Umbilical cord (tissue), 2 donors: ENCODE data around the gene MFSD6L. TPM values are rescaled to one million over a fixed set of nuclear protein-coding genes. Genes with fewer than 3 reads are reported as not detected.

Experiments used
- DNase-seq: peaks from one replicate; pipeline ENCODE4 v3.0.0-alpha.2; 2015; ENCODE audit warnings: low spot score
- total RNA-seq: library from RNA; depleted of rRNA; stranded (reverse); fragments of >200 nt; gene quantifications from one replicate; pipeline ENCODE4 v1.2.3, GENCODE V29; 2014; ENCODE audit warnings: low replicate concordance; ENCODE audit not compliant: insufficient read depth

Gene MFSD6L
- total RNA-seq, result 0.48 TPM

GRCh38 chr17:8798846-8799569 lies at the start of gene MFSD6L:
TSS of gene MFSD6L (minus strand) at chr17:8799365. CDS start at chr17:8799120, 245 bp downstream.
- peak; percentile 21 for DNase-seq

GRCh38 chr17:8847891-8848290 lies 48.7 kb upstream of the MFSD6L start:
- no peak for DNase-seq

GRCh38 chr17:8846768-8847211 lies 47.6 kb upstream of the MFSD6L start:
- peak; percentile 86 for DNase-seq

- no peak for DNase-seq
These were observed 45.4 kb upstream of the MFSD6L start for GRCh38 chr17:8844229-8845218.

GRCh38 chr17:8843344-8843743 lies 44.2 kb upstream of the MFSD6L start:
- DNase-seq, result no peak

GRCh38 chr17:8841844-8842243 lies 42.7 kb upstream of the MFSD6L start:
- DNase-seq, result no peak

- DNase-seq, result no peak
These were observed 40.3 kb upstream of the MFSD6L start for GRCh38 chr17:8839410-8839935.

GRCh38 chr17:8838551-8839095 lies 39.5 kb upstream of the MFSD6L start:
- DNase-seq, result no peak

GRCh38 chr17:8837563-8838075 lies 38.5 kb upstream of the MFSD6L start:
- no peak for DNase-seq

GRCh38 chr17:8836821-8837562 lies 37.8 kb upstream of the MFSD6L start:
- no peak for DNase-seq

GRCh38 chr17:8835631-8836364 lies 36.6 kb upstream of the MFSD6L start:
- DNase-seq, result no peak

GRCh38 chr17:8835106-8835505 lies 35.9 kb upstream of the MFSD6L start:
- no peak for DNase-seq

- no peak for DNase-seq
These were observed 33.7 kb upstream of the MFSD6L start for GRCh38 chr17:8832711-8833352.

GRCh38 chr17:8831234-8831849 lies 32.2 kb upstream of the MFSD6L start:
- no peak for DNase-seq

GRCh38 chr17:8830141-8830540 lies 31.0 kb upstream of the MFSD6L start:
- DNase-seq, result no peak

- no peak for DNase-seq
These were observed 30.1 kb upstream of the MFSD6L start for GRCh38 chr17:8829036-8829941.

- no peak for DNase-seq
These were observed 29.3 kb upstream of the MFSD6L start for GRCh38 chr17:8828517-8828875.

- no peak for DNase-seq
These were observed 27.8 kb upstream of the MFSD6L start for GRCh38 chr17:8826808-8827435.
